Measurements from ENCODE around the gene LRRC63.
"Not testable (repeated sequence)": the region's sequence is repeated elsewhere in the genome, so short reads cannot be mapped to it uniquely, and the experiment has no call there.

LRRC63 gene

DNA sequence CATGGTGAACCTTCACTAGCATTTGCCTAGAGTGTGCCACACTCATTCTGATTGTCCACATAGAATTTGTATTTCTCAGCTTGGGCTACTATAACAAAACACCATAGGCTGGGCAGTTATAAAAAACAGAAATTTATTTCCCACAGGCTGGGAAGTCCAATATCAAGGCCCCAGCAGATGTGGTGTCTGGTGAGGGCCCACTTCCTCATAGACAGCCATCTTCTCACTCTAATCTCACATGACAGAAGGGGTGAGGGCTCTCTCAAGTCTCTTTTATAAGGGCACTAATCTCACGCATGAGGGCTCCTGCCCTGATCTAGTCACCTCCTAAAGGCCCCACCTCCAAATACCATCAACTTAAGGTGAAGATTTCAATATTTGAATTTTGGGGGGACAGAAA, 53.6 kb downstream of the LRRC63 start:
- DNase-seq (ENCODE audit: low read depth in 2 of 2) = no peak

DNA sequence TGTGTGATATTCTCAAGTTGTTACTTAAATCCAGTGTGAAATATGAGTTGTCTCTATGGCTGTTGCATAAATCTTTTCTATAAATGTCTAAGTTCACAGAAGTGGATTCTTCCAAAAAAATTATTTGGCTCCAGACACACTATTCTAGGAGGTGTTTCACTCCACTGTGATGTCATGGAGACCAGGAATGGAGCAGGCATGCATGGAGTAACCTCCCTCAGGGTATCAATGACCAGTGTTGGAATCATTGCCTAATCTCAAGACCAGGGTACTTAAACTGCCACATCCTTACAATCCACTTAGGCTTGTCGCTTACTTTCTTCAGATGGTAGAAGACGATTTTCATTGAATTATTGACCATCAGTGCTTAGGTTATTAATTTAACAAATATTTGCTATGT, 55.4 kb downstream of the LRRC63 start:
- DNase-seq (ENCODE audit: low read depth in 2 of 2) = no peak

- DNase-seq (ENCODE audit: low read depth in 2 of 2) = no peak
These were observed 58.7 kb downstream of the LRRC63 start for GRCh38 chr13:46270416-46270815.

DNA sequence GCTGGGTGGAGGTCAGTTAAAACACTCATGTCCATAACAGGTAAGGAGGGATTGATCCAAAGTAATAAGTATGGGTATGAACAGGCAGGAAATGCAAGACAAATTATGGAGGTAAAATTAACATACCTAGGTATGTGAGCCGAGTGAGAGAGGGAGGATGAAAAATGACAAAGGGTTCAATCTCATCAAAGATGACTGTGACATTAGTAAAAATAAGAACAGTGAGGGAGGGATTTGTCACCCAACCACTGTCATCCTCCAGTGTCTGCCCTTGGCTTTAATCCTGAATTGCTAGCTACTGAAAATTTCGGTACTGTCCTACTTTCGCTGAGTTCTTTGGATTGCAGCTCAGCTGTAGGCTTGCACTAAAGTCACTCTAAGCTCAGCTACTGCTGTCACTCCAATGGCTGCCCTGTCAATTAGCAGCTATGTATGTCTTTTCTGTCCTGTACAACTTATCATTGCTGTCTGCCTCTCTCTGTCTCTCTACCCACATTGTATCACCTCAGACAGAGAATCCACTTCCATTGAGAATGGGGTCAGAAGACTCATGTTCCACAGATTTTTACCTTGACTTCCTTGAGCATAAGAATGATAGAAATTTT, 62.5 kb downstream of the LRRC63 start:
- no peak for DNase-seq (ENCODE audit: low read depth in 2 of 2)

- no peak for DNase-seq (ENCODE audit: low read depth in 2 of 2)
These were observed 66.7 kb downstream of the LRRC63 start for GRCh38 chr13:46278474-46278873.

DNA sequence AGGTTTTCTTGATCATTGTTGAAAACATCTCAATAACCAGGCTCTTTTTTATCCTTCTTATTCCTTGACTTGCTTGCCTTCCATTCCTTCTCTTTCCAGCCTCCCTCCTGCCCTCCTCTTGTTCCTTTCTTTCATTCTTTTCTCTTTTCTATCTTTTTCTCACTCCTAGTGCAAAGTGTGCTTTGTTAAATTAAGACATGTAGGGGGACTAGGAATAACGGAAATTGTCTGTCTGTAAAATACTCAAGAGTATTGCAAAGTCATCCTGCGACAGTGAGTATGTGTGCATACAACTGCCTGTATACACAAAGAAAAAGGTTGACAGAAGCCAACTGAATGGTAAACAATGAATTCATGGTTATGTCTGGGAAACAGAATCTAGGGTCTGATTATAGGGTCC, 70.1 kb downstream of the LRRC63 start:
- DNase-seq (ENCODE audit: low read depth in 2 of 2) = no peak

GRCh38 chr13:46283912-46284824, 72.4 kb downstream of the LRRC63 start:
- DNase-seq (ENCODE audit: low read depth in 2 of 2) = not testable (repeated sequence)

- no peak for DNase-seq (ENCODE audit: low read depth in 2 of 2)
These were observed 75.2 kb downstream of the LRRC63 start for GRCh38 chr13:46286972-46287371.

GRCh38 chr13:46288570-46289259, 77.0 kb downstream of the LRRC63 start:
- no peak for DNase-seq (ENCODE audit: low read depth in 2 of 2)

GRCh38 chr13:46289260-46289955, 77.7 kb downstream of the LRRC63 start:
- no peak for DNase-seq (ENCODE audit: low read depth in 2 of 2)

DNA sequence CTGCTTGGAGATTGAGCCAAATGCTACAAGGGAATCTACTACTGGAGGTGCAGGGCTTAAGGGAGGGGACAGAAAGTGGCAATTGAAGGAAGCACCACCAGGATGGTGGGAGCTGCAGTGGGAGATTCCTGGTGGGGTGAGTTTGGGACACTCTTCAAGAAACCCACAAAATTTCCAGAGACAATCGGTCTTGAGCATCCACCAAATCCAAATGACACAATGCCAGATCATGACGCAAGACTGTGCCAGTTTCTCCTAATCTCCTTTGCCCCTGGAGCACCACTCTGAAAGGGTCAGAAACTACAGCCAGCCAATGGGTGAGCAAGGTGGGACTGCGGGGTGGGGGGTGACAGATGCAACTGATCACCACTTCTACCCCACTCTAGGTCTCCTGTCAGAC, 78.7 kb downstream of the LRRC63 start:
- DNase-seq (ENCODE audit: low read depth in 2 of 2) = no peak

GRCh38 chr13:46293436-46293835, 81.7 kb downstream of the LRRC63 start:
- DNase-seq (ENCODE audit: low read depth in 2 of 2) = no peak

DNA sequence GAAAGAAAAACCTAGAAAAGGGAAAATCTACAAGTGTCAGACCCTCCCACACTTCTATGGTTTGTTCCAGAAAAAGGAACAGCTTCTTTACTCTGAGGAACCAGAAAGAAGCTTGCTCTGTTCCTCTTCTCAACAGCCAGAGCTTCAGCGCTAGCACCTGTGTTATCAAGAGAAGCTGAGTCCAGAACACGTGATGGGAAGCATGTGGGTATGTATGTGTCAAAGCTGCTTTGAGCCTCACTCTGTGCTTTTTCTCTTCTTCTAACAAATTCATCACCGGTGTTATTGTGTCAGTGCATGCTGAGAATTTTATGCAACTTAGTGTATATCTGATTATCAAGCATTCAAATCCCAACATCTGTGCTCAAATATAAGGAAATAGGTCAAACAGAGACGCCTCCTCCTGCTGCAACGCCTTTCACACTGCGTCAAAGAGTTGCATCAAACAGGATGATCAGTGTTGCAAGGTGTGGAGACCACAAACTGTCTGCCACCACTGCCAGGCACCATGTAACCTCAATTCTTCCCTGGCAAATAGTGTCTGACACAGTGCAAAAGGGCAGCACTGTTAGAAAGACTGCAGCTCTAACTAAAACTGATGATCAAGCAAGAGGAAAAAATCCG, 83.9 kb downstream of the LRRC63 start:
- peak; percentile 9 to 28 for DNase-seq (ENCODE audit: low read depth in 2 of 2)

- no peak for DNase-seq (ENCODE audit: low read depth in 2 of 2)
These were observed 84.5 kb downstream of the LRRC63 start for GRCh38 chr13:46296115-46296822.

DNA sequence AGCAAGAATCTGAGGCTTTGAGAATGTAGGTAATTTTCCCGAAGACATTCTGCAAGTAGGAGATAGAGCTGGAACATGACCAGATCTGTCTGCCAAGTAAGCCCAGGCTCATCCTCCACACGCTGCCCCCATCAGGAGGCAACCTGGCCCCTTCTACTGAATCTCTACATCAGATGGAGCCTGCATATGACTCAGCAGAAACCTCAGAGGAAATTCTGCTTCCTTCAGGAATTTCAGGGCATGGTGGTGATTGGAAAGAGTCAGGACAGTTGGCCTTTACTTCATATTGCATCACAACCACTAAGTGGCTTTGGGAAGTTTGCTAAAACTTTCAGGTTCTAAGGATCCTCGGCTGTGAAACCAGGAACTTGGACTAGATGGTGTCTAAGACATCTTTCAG, 85.2 kb downstream of the LRRC63 start:
- no peak for DNase-seq (ENCODE audit: low read depth in 2 of 2)

GRCh38 chr13:46297361-46297811, 85.7 kb downstream of the LRRC63 start:
- DNase-seq (ENCODE audit: low read depth in 2 of 2) = no peak

DNA sequence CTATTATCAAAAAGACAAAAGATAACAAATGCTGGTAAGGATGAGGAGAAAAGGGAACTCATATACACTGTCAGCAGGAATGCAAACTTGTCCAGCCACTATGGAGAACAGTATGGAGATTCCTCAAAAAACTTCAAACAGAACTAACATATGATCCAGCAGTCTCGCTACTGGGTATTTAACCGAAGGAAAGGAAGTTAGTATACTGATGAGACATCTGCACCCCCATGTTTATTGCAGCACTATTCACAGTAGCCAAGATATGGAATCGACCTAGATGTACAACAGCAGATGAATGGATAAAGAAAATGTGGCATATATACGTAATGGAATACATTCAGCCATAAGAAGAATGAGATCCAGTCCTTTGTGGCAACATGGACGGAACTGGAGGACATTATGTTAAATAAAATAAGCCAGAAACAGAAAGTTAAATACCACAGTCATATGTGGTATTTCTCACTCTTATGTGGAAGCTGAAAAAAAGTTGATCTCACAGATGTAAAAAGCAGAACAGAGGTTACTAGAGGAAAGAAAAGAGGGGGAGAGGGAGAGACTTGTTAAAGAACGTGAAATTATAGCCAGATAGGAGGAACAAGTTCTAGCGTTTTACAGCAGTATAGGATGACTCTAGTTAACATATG, 92.1 kb downstream of the LRRC63 start:
- DNase-seq (ENCODE audit: low read depth in 2 of 2) = no peak

DNA sequence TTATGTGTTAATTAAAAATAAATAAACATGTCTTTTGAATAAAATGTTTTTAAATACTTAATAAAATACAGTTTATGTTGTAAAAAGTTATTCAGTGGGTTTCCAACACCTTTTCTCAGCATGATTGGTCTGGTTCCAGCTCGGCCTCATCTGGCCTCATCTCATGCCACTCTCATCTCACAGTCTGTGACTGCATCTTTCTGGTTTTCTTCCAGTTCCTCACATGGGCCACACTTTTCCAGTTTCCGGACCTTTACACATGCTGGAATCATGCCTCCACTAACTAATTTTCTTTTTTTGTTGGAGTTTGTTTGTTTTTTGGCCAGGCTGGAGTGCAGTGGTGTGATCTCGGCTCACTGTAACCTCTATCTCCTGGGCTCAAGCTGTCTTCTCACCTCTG, 92.8 kb downstream of the LRRC63 start:
- DNase-seq (ENCODE audit: low read depth in 2 of 2) = no peak

DNA sequence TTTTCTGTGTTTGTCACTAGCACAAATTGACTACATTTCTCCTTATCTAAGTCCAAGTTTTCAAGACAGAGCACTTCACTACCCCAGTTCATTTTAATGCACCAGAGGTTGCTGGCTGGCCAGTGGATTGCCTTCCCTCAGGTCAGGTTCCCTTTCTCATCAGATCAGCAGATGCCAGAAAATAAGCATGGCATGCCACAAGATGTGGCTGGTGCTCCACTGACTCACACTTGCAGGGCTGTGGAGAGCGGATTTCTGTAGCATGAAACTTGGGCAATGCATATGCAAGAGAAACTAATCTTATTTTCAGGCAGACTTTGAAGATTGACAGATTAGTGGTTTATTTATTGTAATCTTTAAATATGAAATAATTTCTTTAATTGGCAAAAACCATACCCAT, 95.8 kb downstream of the LRRC63 start:
- DNase-seq (ENCODE audit: low read depth in 2 of 2) = no peak

DNA sequence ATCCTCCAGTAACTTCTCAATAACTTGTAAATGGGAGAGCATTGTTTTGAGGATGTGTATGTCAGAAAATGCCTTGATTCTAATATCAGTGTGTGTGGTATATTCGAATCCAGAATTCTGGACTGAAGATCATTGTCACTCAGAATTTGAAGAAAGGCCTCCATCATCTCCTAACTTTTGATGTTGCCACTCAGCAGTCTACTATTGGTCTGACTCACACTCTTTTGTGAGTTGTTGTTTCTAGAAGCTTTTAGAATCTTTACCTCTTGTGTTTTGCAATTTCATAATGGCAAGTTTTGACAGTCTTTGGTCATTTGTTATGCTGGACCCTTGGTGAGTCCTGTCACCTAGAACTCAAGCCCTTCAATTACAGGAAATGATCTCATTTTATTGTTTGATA, 98.3 kb downstream of the LRRC63 start:
- DNase-seq (ENCODE audit: low read depth in 2 of 2) = no peak

Measured in stimulated activated CD8-positive, alpha-beta memory T cell treated with anti-CD3 and anti-CD28 coated beads, Interleukin-2, amount 100 ng/mL, for 48 hours (primary cell).